Mesangial cell (primary cell): ENCODE measurements around the gene ZNF45. TPM values are rescaled to one million over a fixed set of nuclear protein-coding genes. Genes with fewer than 3 reads are reported as not detected.

Experiments used
- total RNA-seq: library from RNA; depleted of rRNA; stranded (reverse); fragments of >200 nt; gene quantifications from 2 replicates; pipeline ENCODE4 v1.2.3, GENCODE V29; 2015

ZNF45 gene
- 3.3 and 12.8 TPM in 2 replicates for total RNA-seq

DNA sequence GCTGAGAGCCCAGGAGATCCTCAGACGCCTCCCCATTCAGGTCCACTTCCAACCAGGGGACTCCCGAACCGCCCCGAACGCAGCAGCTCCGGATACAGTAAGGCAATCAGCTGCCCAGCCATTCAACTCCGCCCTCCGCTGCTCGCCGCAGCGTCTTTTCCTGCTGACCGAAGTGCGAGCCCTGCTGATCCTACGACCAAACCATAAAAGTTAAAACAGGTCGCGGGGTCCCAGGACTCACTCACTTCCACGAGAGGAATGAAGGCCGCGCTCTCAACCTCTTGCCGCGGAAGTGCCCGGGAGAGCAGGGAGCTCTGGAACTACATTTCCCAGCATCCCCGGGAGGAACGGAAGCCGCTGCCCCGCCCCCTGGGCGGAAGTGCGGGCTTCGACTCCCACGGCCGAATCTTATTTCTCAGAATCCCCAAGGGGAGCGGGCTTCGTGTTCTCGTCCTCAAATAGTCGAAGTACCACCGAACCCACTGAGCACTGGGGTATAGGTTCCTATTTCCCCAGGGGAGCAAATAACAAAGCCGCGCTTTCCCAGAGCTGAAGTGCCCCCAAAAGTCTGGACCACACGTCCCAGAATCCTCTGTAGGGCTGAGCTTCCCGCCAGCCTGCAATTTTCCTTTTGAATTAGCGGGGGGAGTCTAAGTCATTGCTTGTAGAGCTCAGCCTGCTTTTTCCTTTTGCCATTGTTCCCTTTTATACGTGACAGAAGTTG, at the start of gene ZNF45:
Gene ZNF45 (minus strand): TSS at position 298 of the 724 bp plus-strand sequence. CDS start 13,097 bp downstream, outside the sequence.

DNA sequence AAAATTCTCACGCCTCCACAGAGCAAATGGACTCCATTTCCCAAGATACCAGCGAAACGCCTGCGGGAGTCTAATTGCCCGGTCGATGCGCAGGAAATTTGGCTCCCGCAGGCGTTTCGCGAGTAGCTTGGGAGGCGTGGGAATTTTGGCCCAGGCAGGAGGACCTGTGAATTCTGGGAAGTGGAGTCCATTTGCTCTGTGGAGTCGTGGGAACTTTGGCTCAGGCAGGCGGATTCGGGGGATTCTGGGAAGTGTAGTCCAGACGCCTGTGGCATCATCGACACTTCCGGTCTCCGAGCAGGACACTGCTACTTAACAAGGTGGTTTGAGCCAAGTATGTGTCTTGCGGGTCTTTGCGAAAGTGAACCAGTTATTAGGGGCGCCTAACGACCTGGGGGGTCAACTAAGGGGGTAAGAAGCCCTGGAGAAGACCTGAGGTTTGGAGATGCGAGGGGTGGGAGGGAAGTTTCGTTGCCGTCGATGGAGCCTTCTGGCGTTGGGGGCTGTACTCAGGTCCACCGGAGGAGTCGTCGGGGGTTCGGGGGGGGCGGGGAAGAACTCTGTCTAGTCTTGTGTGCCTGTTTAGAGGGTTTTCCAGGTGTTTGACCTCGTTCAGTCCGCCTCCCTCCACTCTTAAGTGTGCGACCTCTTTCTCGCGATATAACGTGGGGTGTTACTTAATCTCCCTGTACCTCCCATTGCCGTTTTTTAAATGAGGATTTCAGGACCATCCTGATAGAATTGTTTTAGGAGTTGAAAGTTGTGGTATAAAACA, 49.0 kb upstream of the ZNF45 start, which contains the start of gene ZNF155:
Gene ZNF155 (plus strand): TSS at position 277 of the 775 bp plus-strand sequence. CDS start 4,356 bp downstream, outside the sequence.

DNA sequence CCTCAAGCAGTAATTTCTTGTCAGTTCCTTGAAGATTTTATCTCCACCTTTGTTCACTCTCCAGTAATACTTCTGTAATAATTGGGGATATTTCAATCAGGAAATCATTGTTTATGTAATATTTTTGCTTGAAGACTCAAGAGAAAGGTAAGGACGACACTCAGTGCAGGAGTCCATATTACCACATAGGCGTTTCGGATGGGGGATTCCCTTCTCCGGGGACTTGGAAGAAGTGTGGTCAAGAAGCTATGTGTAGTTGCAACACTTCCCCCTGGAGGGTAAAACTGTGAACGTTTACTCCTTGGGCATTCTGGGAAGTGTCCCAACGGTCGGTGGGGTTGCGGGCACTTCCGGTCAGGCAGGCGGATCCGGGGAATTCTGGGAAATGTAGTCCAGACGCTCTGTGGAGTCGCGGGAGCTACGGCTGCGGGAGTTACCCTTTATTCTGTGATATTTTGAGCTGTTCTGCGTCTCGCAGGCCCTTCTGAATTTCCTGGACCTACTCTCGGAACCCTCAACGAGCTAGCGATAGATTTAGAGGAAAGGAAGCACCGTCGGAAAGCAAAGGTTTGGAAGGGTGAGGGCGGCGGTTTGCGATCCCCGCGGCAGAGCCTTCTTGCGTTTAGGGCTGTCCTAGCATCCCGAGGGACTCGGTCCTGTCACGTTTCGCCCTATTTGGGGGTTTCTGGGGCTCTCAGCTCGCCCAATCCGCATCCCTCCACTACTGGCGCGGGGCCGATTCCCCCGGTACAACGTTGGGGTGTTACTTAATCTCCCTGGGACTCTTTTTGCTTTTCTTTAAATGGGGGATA, 16.0 kb upstream of the ZNF45 start, which contains the start of gene ZNF221:
Gene ZNF221 (plus strand): TSS at position 395 of the 812 bp plus-strand sequence. CDS start 11,499 bp downstream, outside the sequence.

DNA sequence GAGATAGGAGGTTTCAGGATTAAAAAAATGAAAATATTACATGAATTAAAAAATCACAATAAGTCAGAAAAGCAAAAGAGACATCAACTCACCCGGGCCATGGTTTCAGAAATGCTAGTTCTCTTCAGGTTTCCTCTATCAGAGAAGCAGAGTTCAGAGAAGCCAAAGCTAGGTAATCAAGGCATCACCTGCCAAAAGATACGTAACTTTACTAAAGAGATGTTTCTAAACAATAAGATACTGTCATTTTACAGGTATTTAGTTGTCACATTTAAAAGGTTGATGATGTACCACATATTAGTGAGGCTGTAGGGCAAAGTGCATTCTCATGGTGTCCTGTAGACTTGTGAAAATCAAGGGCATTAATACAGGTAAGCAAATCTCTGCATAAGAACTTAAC, 51.2 kb downstream of the ZNF45 start, which contains the start of gene ZNF404:
Gene ZNF404 (minus strand): TSS at position 101 of the 400 bp plus-strand sequence.

Other genes with a start within 250 kb of the ZNF45 start
- not detected in 2 replicates for gene IRGC, start 219.2 kb downstream of the ZNF45 start, total RNA-seq
- gene SMG9, start 180.3 kb downstream of the ZNF45 start, total RNA-seq: 15.2 and 17.7 TPM in 2 replicates
- gene KCNN4, start 154.3 kb downstream of the ZNF45 start, total RNA-seq: 0.81 and 3.0 TPM in 2 replicates
- gene LYPD5, start 132.8 kb downstream of the ZNF45 start, total RNA-seq: 0.13 and 0.33 TPM in 2 replicates
- gene ZNF283, start 108.0 kb downstream of the ZNF45 start, total RNA-seq: 2.1 and 3.0 TPM in 2 replicates
- 0.33 and 1.8 TPM in 2 replicates for gene ZNF404, start 51.3 kb downstream of the ZNF45 start, total RNA-seq
- gene ZNF221, start 15.9 kb upstream of the ZNF45 start, total RNA-seq: 2.0 and 2.2 TPM in 2 replicates
- 5.9 and 6.1 TPM in 2 replicates for gene ZNF155, start 48.9 kb upstream of the ZNF45 start, total RNA-seq
- 1.4 and 2.4 TPM in 2 replicates for gene ZNF230, start 67.7 kb upstream of the ZNF45 start, total RNA-seq
- 1.6 and 3.4 TPM in 2 replicates for gene ZNF222, start 90.1 kb upstream of the ZNF45 start, total RNA-seq
- gene ZNF223, start 116.8 kb upstream of the ZNF45 start, total RNA-seq: 1.9 and 2.1 TPM in 2 replicates
- 0.76 and 0.81 TPM in 2 replicates for gene ZNF284, start 136.9 kb upstream of the ZNF45 start, total RNA-seq
- 3.9 and 5.2 TPM in 2 replicates for gene ZNF224, start 159.1 kb upstream of the ZNF45 start, total RNA-seq
- 1.3 and 1.5 TPM in 2 replicates for gene ZNF225, start 178.1 kb upstream of the ZNF45 start, total RNA-seq
- 1.3 and 3.3 TPM in 2 replicates for gene ZNF234, start 206.3 kb upstream of the ZNF45 start, total RNA-seq
- gene ZNF226, start 229.8 kb upstream of the ZNF45 start, total RNA-seq: 3.3 and 7.7 TPM in 2 replicates